Endothelial cell of umbilical vein (primary cell): ENCODE measurements around the gene METTL1. TPM values are rescaled to one million over a fixed set of nuclear protein-coding genes. Genes with fewer than 3 reads are reported as not detected.

Experiments used
- BruUV-seq: library from RNA; stranded (reverse); fragments of 400-500 nt; replicated peaks from 2 replicates; lab custom pipeline; 2021; lab: Mats Ljungman, UMichigan
- CTCF ChIA-PET: fragments of 300-600, 350-600 bp; sonication (Branson Sonifier 250); formaldehyde crosslinking; loops from one replicate; lab custom pipeline; 2021; ENCODE audit warnings: antibody characterized with exemption, inconsistent platforms; lab: Charles Lee
- POLR2A ChIA-PET: fragments of 300-600, 350-600 bp; sonication (Branson Sonifier 250); formaldehyde crosslinking; loops from one replicate; lab custom pipeline; 2021; ENCODE audit warnings: antibody characterized with exemption, inconsistent platforms; lab: Charles Lee
- DNase-seq: peaks from one replicate; pipeline ENCODE4 v3.0.0-alpha.2; 2011; ENCODE audit warnings: low read depth, low spot score
- FAIRE-seq: peaks from 2 replicates; lab custom pipeline; 2011; peaks lifted over from hg19 to GRCh38; lab: Jason Lieb, UNC
- H2AFZ ChIP-seq: 2 replicates; pipeline ENCODE4 v1.6.0; 2012; ENCODE audit warnings: low read depth, low read length, control low read depth, inconsistent platforms
- H3K27ac ChIP-seq: 2 replicates; pipeline ENCODE4 v1.5.1; 2011; ENCODE audit warnings: low read depth, mild to moderate bottlenecking, control low read depth, low read length, moderate library complexity; ENCODE audit not compliant: insufficient read depth
- H3K27me3 ChIP-seq, 2 experiments: 2 replicates each; pipeline versions ENCODE4 v1.6.0 to v1.6.1; 2011; ENCODE audit warnings: low read length in 2 of 2, mixed read lengths in 1 of 2; ENCODE audit not compliant: control insufficient read depth in 2 of 2, insufficient read depth in 2 of 2
- H3K36me3 ChIP-seq, 2 experiments: 2 replicates in 1 of 2; 3 replicates in 1 of 2; pipeline ENCODE4 v1.5.1; 2011; ENCODE audit warnings: low read length in 2 of 2, mild to moderate bottlenecking in 1 of 2, moderate library complexity in 1 of 2; ENCODE audit not compliant: control insufficient read depth in 2 of 2, insufficient read depth in 2 of 2; ENCODE audit errors: extremely low read depth in 1 of 2
- H3K4me1 ChIP-seq: 3 replicates; pipeline ENCODE4 v1.5.1; 2011; ENCODE audit warnings: mild to moderate bottlenecking, low read length; ENCODE audit not compliant: control insufficient read depth, insufficient read depth; ENCODE audit errors: extremely low read depth
- H3K4me2 ChIP-seq: 2 replicates; pipeline ENCODE4 v1.6.1; 2011; ENCODE audit warnings: low read length, control low read depth, mixed read lengths; ENCODE audit not compliant: insufficient read depth
- H3K4me3 ChIP-seq, 3 experiments: fragments of 200-600 bp in 1 of 3; sonication (generic), shearing (Covaris generic) in 1 of 3; replicated peaks in 1 of 3; 2 replicates each; pipeline ENCODE4 v1.5.1; 2011 to 2016; ENCODE audit warnings: control low read depth in 3 of 3, low read length in 3 of 3, mild to moderate bottlenecking in 2 of 3, inconsistent platforms in 1 of 3, low read depth in 1 of 3, moderate library complexity in 1 of 3; ENCODE audit not compliant: insufficient read depth in 1 of 3
- H3K79me2 ChIP-seq: 2 replicates; pipeline ENCODE4 v1.6.0; 2012; ENCODE audit warnings: low read length, inconsistent platforms; ENCODE audit not compliant: control insufficient read depth, insufficient read depth
- H3K9ac ChIP-seq: replicated peaks from 2 replicates; pipeline ENCODE3; 2011; ENCODE audit warnings: low read length, control low read depth; ENCODE audit not compliant: insufficient read depth; ENCODE audit errors: extremely low read depth
- H3K9me1 ChIP-seq: replicated peaks from 3 replicates; pipeline ENCODE4 v1.6.0; 2011; ENCODE audit warnings: mild to moderate bottlenecking, low read length; ENCODE audit not compliant: control insufficient read depth, insufficient read depth; ENCODE audit errors: extremely low read depth
- H3K9me3 ChIP-seq: replicated peaks from 2 replicates; pipeline ENCODE4 v1.5.1; 2012; ENCODE audit warnings: low read length, inconsistent platforms; ENCODE audit not compliant: control insufficient read depth, insufficient read depth
- H4K20me1 ChIP-seq: replicated peaks from 2 replicates; pipeline ENCODE3; 2011; ENCODE audit warnings: mild to moderate bottlenecking, low read length; ENCODE audit not compliant: control insufficient read depth, insufficient read depth; ENCODE audit errors: extremely low read depth
- CTCF ChIP-seq, 2 donors: IDR thresholded peaks; 1 replicate in 1 of 2; 2 replicates in 1 of 2; pipeline ENCODE4 v1.5.1; 2011; ENCODE audit warnings: low read length in 2 of 2, mild to moderate bottlenecking in 2 of 2, moderate library complexity in 2 of 2, control low read depth in 1 of 2, inconsistent platforms in 1 of 2, low read depth in 1 of 2; ENCODE audit not compliant: insufficient read depth in 1 of 2; ENCODE audit errors: extremely low read depth in 1 of 2
- EZH2 ChIP-seq: IDR thresholded peaks from 2 replicates; pipeline ENCODE4 v1.6.1; 2012; ENCODE audit warnings: borderline replicate concordance, low read depth, mild to moderate bottlenecking, moderate library complexity, low read length, inconsistent platforms; ENCODE audit not compliant: severe bottlenecking
- FOS ChIP-seq: IDR thresholded peaks from 2 replicates; pipeline ENCODE4 v1.6.1; 2011; ENCODE audit warnings: mild to moderate bottlenecking, low read length, moderate library complexity, borderline replicate concordance; ENCODE audit not compliant: insufficient read depth
- GATA2 ChIP-seq: IDR thresholded peaks from 2 replicates; pipeline ENCODE4 v1.7.0; 2011; ENCODE audit warnings: low read depth, mild to moderate bottlenecking, moderate library complexity, mixed read lengths, low read length; ENCODE audit not compliant: insufficient read length, insufficient read depth
- JUN ChIP-seq: IDR thresholded peaks from 2 replicates; pipeline ENCODE4 v1.6.1; 2011; ENCODE audit warnings: borderline replicate concordance, low read depth; ENCODE audit not compliant: insufficient read length, insufficient read depth
- MAX ChIP-seq: IDR thresholded peaks from 2 replicates; pipeline ENCODE4 v1.6.1; 2011; ENCODE audit not compliant: insufficient read depth, insufficient read length
- MYC ChIP-seq: IDR thresholded peaks from one replicate; pipeline ENCODE4 v1.6.1; 2011; ENCODE audit warnings: mild to moderate bottlenecking, low read depth, low read length
- POLR2A ChIP-seq: IDR thresholded peaks from 2 replicates; pipeline ENCODE4 v1.6.1; 2012; ENCODE audit warnings: low read depth, mild to moderate bottlenecking, control low read depth, low read length
- POLR2AphosphoS5 ChIP-seq: IDR thresholded peaks from 2 replicates; pipeline ENCODE4 v1.6.1; 2012; ENCODE audit warnings: low read depth, mild to moderate bottlenecking, control low read depth, low read length, moderate library complexity; ENCODE audit not compliant: insufficient read depth
- dilution Hi-C: fragments of 300-500 bp; cut with MboI; formaldehyde crosslinking; loops from one replicate; pipeline ENCODE4 v1.15.0; 2019; ENCODE audit warnings: low sequenced_read_pairs; ENCODE audit not compliant: extremely low pct_ligation_motif_present
- intact Hi-C: fragments of 100-400 bp; cut with micrococcal nuclease; formaldehyde crosslinking; loops from one replicate; pipeline ENCODE4 v1.10.0; 2022
- polyA plus RNA-seq, 4 experiments: library from polyadenylated mRNA; depleted of rRNA in 3 of 4; stranded (reverse) in 3 of 4; unstranded in 1 of 4; fragments of >200 nt; gene quantifications; 2 replicates each; pipeline versions ENCODE4 v1.2.1 to v1.2.3, GENCODE V29; 2011 to 2012; ENCODE audit warnings: missing spikeins in 1 of 4
- total RNA-seq: library from RNA; stranded (reverse); gene quantifications from 2 replicates; pipeline ENCODE4 v1.2.3, GENCODE V29; 2021

The METTL1 gene
- total and polyA plus RNA-seq, 2 donors (not counting 3 experiments of a cell fraction or from before 2014, with no cell fraction given) = 23.6 to 24.3 TPM

DNA sequence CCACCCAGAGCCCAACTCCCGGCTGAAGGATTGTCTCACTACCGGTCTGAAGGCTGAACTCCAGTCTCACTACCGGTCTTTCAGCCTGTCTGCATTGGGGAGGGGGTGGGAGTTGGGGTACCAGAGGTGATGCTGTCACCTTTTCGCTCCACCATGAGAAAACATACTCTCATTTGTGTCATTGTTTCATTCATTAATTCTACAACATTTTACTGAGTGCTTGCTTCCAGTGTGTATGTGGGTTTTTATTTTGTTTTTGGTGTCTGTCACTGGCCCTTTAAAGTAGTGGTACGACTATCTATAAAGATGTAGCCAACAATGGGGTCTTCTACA, 19.3 kb downstream of the METTL1 start:
- no peak overlapping the region for H3K27ac ChIP-seq
- no peak overlapping the region for H3K9ac ChIP-seq
- BruUV-seq = no TSS peak
- DNase-seq (no peak), FAIRE-seq (no peak)
- POLR2A ChIA-PET = no interaction called here
- dilution Hi-C loops (no loop called here), intact Hi-C loops (loop anchor here (1.0 kb wide), 2 partner anchors 20 to 26 kb away; partner anchors contain the start of genes EEF1AKMT3 and METTL1)
- no peaks in the 10 kb centered on the region for H3K9me3 ChIP-seq
- H4K20me1 ChIP-seq = no peaks in the 10 kb centered on the region
- peaks cover 17% of the 10 kb centered on the region for H3K4me1 ChIP-seq
- H3K4me2 ChIP-seq = peak overlapping the region; percentile 53
- peak overlapping the region; percentile 19 for H2AFZ ChIP-seq
- no peaks in the 10 kb centered on the region for H3K9me1 ChIP-seq
- CTCF ChIA-PET = interaction anchor here (0.8 to 1.2 kb wide), 2 partner anchors 12 to 26 kb away, joined by 3 to 5 read pairs; no protein-coding TSS in a partner anchor
- TF ChIP-seq FOS = no peak
- no peak for TF ChIP-seq POLR2AphosphoS5
- no peak for TF ChIP-seq MAX
- peak; percentile 12 for TF ChIP-seq POLR2A
- peak overlapping the region in 2 of 3 experiments; percentile 3 to 25 for H3K4me3 ChIP-seq
- peaks cover 4 to 19% of the 10 kb centered on the region in 2 experiments for H3K36me3 ChIP-seq
- peaks cover 22 to 28% of the 10 kb centered on the region in 2 experiments for H3K27me3 ChIP-seq
- H3K79me2 ChIP-seq = peaks cover 19% of the 10 kb centered on the region

GRCh38 chr12:57751788-57752667, 19.9 kb downstream of the METTL1 start, which contains the start of gene CDK4:
TSS of gene CDK4 (minus strand) at chr12:57752310. CDS start at chr12:57751717, 593 bp downstream.
- Histone ChIP-seq H2AFZ (peak within 1 kb of the TSS; percentile 29), H4K20me1 (no peaks in the 10 kb centered on the region), H3K4me1 (peaks cover 17% of the 10 kb centered on the region), H3K27ac (peak within 1 kb of the TSS; percentile 68), H3K36me3 (peaks cover 4 to 22% of the 10 kb centered on the region in 2 experiments), H3K9me3 (no peaks in the 10 kb centered on the region), H3K4me2 (peak within 1 kb of the TSS; percentile 86), H3K79me2 (peaks cover 19% of the 10 kb centered on the region), H3K27me3 (peaks cover 22 to 28% of the 10 kb centered on the region in 2 experiments), H3K9ac (peak within 1 kb of the TSS; percentile 88), H3K9me1 (no peaks in the 10 kb centered on the region), H3K4me3 (peak within 1 kb of the TSS; percentile 19 to 78 (median 61))
- POLR2A ChIA-PET = no interaction called here
- TF ChIP-seq JUN = no peak
- peak; percentile 35 for TF ChIP-seq GATA2
- TF ChIP-seq POLR2AphosphoS5 = peak; percentile 76
- TF ChIP-seq EZH2 = no peak
- TF ChIP-seq POLR2A = peak; percentile 84
- peak; percentile 33 for TF ChIP-seq MYC
- TF ChIP-seq CTCF (IDR thresholded peaks at IDR 0.05; ENCODE audit: extremely low read depth in 1 of 2, insufficient read depth in 1 of 2, low read depth in 1 of 2, low read length in 2 of 2) = no peak
- peak; percentile 100 for TF ChIP-seq MAX
- TF ChIP-seq FOS = peak; percentile 46
- intact Hi-C loops = loop anchor here (1.0 kb wide), 2 partner anchors 20 to 26 kb away; partner anchors contain the start of genes EEF1AKMT3 and METTL1
- CTCF ChIA-PET = interaction anchor here (0.8 to 1.2 kb wide), 2 partner anchors 12 to 26 kb away, joined by 3 to 5 read pairs; no protein-coding TSS in a partner anchor
- dilution Hi-C loops = no loop called here
- FAIRE-seq (peak; percentile 97), DNase-seq (peak; percentile 100)
- TSS peak; percentile 67 for BruUV-seq
